Activated CD4-positive, alpha-beta T cell treated with anti-CD3 and anti-CD28 coated beads for 36 hours (primary cell): ENCODE results near the gene ABCA3. TPM values are rescaled to one million over a fixed set of nuclear protein-coding genes. Genes with fewer than 3 reads are reported as not detected.
A peak's percentile ranks its signal among the peaks of the same experiment; 100 is the strongest.
"Not testable (repeated sequence)": the region's sequence is repeated elsewhere in the genome, so short reads cannot be mapped to it uniquely, and the experiment has no call there.

Source experiments
- ATAC-seq: fragments of 200-7000 bp; cut with Tn5 transposase; one replicate; pipeline ENCODE4 v1.10.0; 2021; ENCODE audit warnings: mild to moderate bottlenecking, moderate library complexity
- CTCF ChIA-PET: fragments of 350-600 bp; sonication (Branson Sonifier 250); formaldehyde crosslinking; loops from one replicate; lab custom pipeline; 2021; ENCODE audit warnings: antibody characterized with exemption; lab: Charles Lee
- POLR2A ChIA-PET: fragments of 350-600 bp; sonication (Branson Sonifier 250); formaldehyde crosslinking; loops from one replicate; lab custom pipeline; 2021; ENCODE audit warnings: antibody characterized with exemption, inconsistent platforms; lab: Charles Lee
- DNase-seq: peaks from one replicate; pipeline ENCODE4 v3.0.0-alpha.2; 2020
- H3K27ac Mint-ChIP-seq: one replicate; pipeline ENCODE4 v1.8.0; 2021; ENCODE audit warnings: mixed read lengths
- H3K27me3 Mint-ChIP-seq: one replicate; pipeline ENCODE4 v1.8.0; 2021; ENCODE audit warnings: mixed read lengths
- H3K36me3 Mint-ChIP-seq: one replicate; pipeline ENCODE4 v1.8.0; 2021; ENCODE audit warnings: low read depth, mixed read lengths
- H3K4me1 Mint-ChIP-seq: one replicate; pipeline ENCODE4 v1.8.0; 2021; ENCODE audit warnings: mixed read lengths
- H3K4me3 Mint-ChIP-seq: one replicate; pipeline ENCODE4 v1.8.0; 2021; ENCODE audit warnings: mild to moderate bottlenecking, moderate library complexity, mixed read lengths
- H3K9me3 Mint-ChIP-seq: one replicate; pipeline ENCODE4 v1.8.0; 2021; ENCODE audit warnings: low read depth, mixed read lengths
- intact Hi-C, 2 experiments: fragments of 100-400 bp; cut with DNase I in 1 of 2; cut with micrococcal nuclease in 1 of 2; formaldehyde crosslinking; loops; one replicate each; pipeline versions ENCODE4 v1.14.2 to v1.15.1; 2022 to 2024; cut with DNase I, micrococcal nuclease
- total RNA-seq, 2 experiments: library from RNA; stranded (reverse); gene quantifications; one replicate each; pipeline ENCODE4 v1.2.3, GENCODE V29; 2021

Gene ABCA3
- total RNA-seq, 2 experiments from 2014 or later, result 6.0 to 7.2 TPM

DNA sequence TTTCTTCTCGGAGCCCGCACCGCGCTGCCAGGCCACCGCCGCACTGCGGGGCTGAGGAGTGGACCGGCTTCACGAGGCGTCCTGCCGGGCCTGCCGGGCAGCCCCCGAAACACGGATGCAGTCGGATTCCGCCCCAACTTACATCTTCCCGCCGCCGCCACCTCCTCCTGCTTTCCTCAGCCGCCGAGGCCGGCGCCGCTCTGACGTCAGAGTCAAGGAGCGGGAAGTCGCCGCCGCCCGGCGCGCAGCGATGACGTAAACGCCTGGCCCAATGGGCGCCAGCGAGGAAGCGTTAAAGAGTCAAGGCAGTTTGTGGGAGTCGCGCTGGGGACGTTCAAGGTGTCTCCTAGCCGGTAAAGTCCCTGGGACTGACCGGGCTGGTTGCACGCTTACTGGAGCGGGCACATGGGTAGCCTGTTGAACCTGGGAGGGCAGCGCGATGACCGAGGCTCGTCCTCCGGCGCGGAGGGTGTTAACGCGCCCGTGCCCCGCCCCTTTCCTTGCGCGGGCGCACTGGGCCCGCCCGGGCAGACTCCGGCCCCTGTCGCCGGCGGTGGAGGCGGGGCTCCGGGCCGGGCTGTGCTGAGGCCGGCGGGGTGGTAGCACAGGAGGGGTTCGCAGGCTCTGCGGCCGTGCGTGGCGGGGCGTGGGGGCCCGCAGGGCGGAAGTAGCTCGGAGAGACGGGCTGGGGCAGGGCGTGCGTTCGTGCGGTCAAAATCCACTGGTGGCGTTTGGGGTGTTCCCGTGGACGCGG lies 72.4 kb downstream of the ABCA3 start, which contains the start of gene RNPS1:
TSS of gene RNPS1 (minus strand) at position 214 of the 754 bp plus-strand sequence. CDS start 3,483 bp downstream, outside the sequence.
- Mint-ChIP-seq H3K36me3 (peaks cover 38% of the 10 kb centered on the region), H3K27ac (peak within 1 kb of the TSS; percentile 96), H3K27me3 (no peaks in the 10 kb centered on the region), H3K4me1 (peaks cover 34% of the 10 kb centered on the region), H3K4me3 (peak within 1 kb of the TSS; percentile 92), H3K9me3 (no peaks in the 10 kb centered on the region)
- ChIA-PET POLR2A (interaction anchor here (0.8 to 0.9 kb wide), 2 partner anchors 16 to 113 kb away, joined by 5 read pairs; partner anchors contain the start of genes ECI1 and TRAF7), CTCF (interaction anchor here (0.6 to 1.2 kb wide), 2 partner anchors 166 to 413 kb away, joined by 3 to 5 read pairs; no protein-coding TSS in a partner anchor)
- intact Hi-C loops, result loop anchor here (1.0 to 5.0 kb wide), 30 partner anchors 15 to 776 kb away; partner anchors contain the start of genes ABCA3 (in 2 of the 2), E4F1 (in 2 of the 2), MLST8 (in 2 of the 2) and AMDHD2 (in 1 of the 2)
- DNase-seq, result peak; percentile 98
- peak; percentile 86 for ATAC-seq

DNA sequence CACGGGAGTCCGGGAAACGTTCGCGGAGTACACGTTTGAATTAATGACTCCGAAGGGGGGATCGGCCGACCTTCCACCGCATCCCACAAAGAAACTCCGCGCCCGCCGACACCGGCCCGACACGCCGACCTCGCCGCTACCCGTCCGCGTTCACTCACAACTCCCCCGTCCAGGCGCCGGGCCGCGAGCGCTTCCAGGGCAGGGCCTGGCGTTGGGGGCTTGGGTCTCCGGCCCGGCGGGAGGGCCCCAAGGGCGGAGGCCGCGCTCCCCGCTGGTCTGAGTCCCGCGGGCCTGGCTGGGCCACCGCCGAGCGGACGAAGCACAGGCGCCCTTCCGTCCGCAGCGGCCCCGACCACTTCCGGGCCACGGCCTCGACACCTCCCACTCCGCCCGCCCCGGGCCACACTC lies 73.0 kb downstream of the ABCA3 start:
- H3K27ac Mint-ChIP-seq, result peak overlapping the region; percentile 96
- H3K9me3 Mint-ChIP-seq, POLR2A ChIA-PET, DNase-seq, CTCF ChIA-PET, H3K27me3 Mint-ChIP-seq: not testable (repeated sequence)
- H3K4me1 Mint-ChIP-seq, result peaks cover 34% of the 10 kb centered on the region
- peak overlapping the region; percentile 92 for H3K4me3 Mint-ChIP-seq
- peaks cover 44% of the 10 kb centered on the region for H3K36me3 Mint-ChIP-seq
- intact Hi-C loops, result loop anchor here (5.0 kb wide), 6 partner anchors 60 to 775 kb away; partner anchors contain the start of genes CRAMP1 (in 1 of the 2), HCFC1R1 (in 1 of the 2), IFT140 (in 1 of the 2) and MLST8 (in 1 of the 2)
- peak; percentile 57 for ATAC-seq

DNA sequence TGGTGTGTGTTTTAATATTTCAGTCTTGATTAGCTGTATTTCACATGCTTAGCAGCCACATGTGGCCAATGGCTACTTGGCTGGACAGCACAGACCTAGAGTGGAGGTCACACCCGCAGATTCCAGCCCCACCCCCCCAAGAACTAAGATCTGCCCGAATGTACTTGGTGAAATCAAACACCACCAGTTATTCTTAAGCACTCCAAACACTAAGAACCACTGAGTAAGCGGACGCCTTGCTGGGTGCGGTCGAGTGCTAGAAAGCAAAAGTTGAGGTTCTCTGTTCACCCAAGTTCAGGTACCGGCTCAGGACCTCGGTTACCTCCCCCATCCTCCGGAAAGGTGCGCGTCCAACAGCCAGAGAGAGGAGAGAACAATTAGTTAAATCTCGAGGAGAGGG lies 73.6 kb downstream of the ABCA3 start:
- intact Hi-C loops, result loop anchor here (5.0 kb wide), 6 partner anchors 60 to 775 kb away; partner anchors contain the start of genes CRAMP1 (in 1 of the 2), HCFC1R1 (in 1 of the 2), IFT140 (in 1 of the 2) and MLST8 (in 1 of the 2)
- Mint-ChIP-seq H3K4me1 (peaks cover 34% of the 10 kb centered on the region), H3K4me3 (peak overlapping the region; percentile 92), H3K27ac (peak overlapping the region; percentile 96), H3K36me3 (peaks cover 50% of the 10 kb centered on the region)
- ATAC-seq, H3K9me3 Mint-ChIP-seq, H3K27me3 Mint-ChIP-seq, POLR2A ChIA-PET: not testable (repeated sequence)
- DNase-seq, result peak; percentile 29
- CTCF ChIA-PET, result interaction anchor here (0.6 to 1.6 kb wide), 2 partner anchors 15 to 81 kb away, joined by 3 to 5 read pairs; no protein-coding TSS in a partner anchor

GRCh38 chr16:2263026-2263425 lies 77.5 kb downstream of the ABCA3 start:
- not testable (repeated sequence) for H3K27ac Mint-ChIP-seq, H3K27me3 Mint-ChIP-seq, H3K9me3 Mint-ChIP-seq, H3K4me3 Mint-ChIP-seq, DNase-seq, ATAC-seq
- CTCF ChIA-PET, result interaction anchor here (0.6 to 2.1 kb wide), 4 partner anchors 11 to 259 kb away, joined by 3 to 10 read pairs (median 4); partner anchors contain the start of gene PGP
- Mint-ChIP-seq H3K4me1 (peaks cover 27% of the 10 kb centered on the region), H3K36me3 (peaks cover 73% of the 10 kb centered on the region)
- intact Hi-C loops, result loop anchor here in 1 of 2 experiments (1.0 kb wide), 1 partner anchor 12 kb away; the partner anchor contains the start of gene ECI1
- POLR2A ChIA-PET, result interaction anchor here (0.6 to 5.1 kb wide), 4 partner anchors 9 to 188 kb away, joined by 4 to 27 read pairs (median 4); partner anchors contain the start of genes ECI1 and TRAF7

- Mint-ChIP-seq H3K4me1 (peaks cover 11% of the 10 kb centered on the region), H3K36me3 (peaks cover 76% of the 10 kb centered on the region), H3K4me3 (no peak overlapping the region), H3K27me3 (no peaks in the 10 kb centered on the region), H3K27ac (no peak overlapping the region), H3K9me3 (no peaks in the 10 kb centered on the region)
- ATAC-seq, result no peak
- intact Hi-C loops, result no loop called here
- no peak for DNase-seq
- ChIA-PET POLR2A (interaction anchor here (0.6 to 5.1 kb wide), 2 partner anchors 8 to 163 kb away, joined by 3 to 27 read pairs; partner anchors contain the start of gene ECI1), CTCF (no interaction called here)
Measured at GRCh38 chr16:2260250-2260649, 80.3 kb downstream of the ABCA3 start.

DNA sequence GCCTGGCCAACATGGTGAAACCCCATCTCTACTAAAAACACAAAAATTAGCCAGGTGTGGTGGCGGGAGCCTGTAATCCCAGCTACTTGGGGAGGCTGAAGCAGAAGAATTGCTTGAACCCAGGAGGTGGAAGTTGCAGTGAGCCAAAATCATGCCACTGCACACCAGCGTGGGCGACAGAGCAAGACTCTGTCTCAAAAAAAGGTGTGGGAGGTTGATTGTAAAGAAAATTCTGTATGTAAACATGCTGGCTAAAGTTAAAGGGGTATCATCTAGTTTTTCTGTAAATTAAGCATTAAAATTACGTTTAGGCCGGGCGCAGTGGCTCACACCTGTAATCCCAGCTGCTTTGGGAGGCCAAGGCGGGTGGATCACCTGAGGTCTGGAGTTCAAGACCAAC lies 82.0 kb downstream of the ABCA3 start:
- H3K4me3 Mint-ChIP-seq, H3K4me1 Mint-ChIP-seq, ATAC-seq, H3K27me3 Mint-ChIP-seq, H3K27ac Mint-ChIP-seq, H3K9me3 Mint-ChIP-seq, CTCF ChIA-PET, intact Hi-C loops, POLR2A ChIA-PET, DNase-seq: not testable (repeated sequence)
- peaks cover 75% of the 10 kb centered on the region for H3K36me3 Mint-ChIP-seq

DNA sequence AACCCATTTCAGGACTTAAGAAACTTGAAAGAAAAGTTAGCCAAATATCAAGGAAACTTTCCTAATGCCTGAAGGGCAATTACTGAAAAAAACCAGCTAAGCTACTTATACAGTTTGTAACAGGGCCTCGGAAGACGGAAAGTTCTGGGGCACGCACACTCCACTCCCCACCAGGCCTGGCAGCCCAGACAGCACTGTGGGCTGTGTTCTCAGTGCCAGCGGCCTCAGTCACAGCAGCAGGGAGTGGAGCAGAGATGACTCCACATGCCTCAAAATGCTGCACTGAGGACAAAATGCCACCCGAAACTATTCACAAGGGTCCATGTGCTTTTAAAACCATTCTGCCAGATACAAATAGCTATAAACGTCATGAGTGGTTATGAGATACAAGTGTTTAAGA lies 82.8 kb downstream of the ABCA3 start:
- H3K4me1 Mint-ChIP-seq, result no peaks in the 10 kb centered on the region
- intact Hi-C loops, result no loop called here
- H3K27me3 Mint-ChIP-seq, result no peaks in the 10 kb centered on the region
- peak overlapping the region; percentile 19 for H3K27ac Mint-ChIP-seq
- POLR2A ChIA-PET, result interaction anchor here (0.5 kb wide), 1 partner anchor 256 kb away, joined by 3 read pairs; no protein-coding TSS in a partner anchor
- no peak overlapping the region for H3K4me3 Mint-ChIP-seq
- H3K36me3 Mint-ChIP-seq, result peaks cover 77% of the 10 kb centered on the region
- CTCF ChIA-PET, result interaction anchor here (0.9 kb wide), 1 partner anchor 43 kb away, joined by 3 read pairs; the partner anchor contains the start of gene PGP
- no peaks in the 10 kb centered on the region for H3K9me3 Mint-ChIP-seq
- DNase-seq (no peak), ATAC-seq (no peak)

DNA sequence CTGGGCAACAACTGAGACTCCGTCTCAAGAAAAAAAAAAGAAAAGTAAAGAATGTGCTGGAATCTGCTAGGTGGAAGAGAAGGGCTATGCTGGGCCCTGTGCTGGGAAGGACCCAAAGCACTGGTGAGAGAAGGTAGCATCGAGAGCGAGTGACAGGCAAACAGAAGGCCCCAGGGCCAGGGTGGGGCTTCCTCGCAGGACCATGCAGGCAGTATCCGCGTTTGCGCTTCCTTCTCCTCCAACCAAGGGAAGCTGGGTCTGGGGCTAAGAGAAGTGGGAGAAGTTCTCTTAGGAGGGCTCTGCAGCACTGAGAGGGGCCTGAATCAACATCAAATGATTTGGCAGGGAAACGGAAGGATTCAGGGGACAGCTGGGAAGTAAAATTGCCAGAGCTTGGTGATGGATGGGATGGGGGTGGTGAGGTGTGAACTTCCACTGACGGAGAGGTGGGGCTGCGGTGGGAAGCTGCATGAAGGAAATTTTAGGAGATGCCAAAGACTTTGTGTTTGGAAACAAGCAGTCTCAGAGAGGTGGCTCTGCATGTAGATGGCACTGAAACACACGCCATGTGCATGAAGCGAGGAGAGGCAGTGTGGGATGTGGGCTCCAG lies 83.9 kb downstream of the ABCA3 start:
- Mint-ChIP-seq H3K27me3 (no peaks in the 10 kb centered on the region), H3K4me3 (no peak overlapping the region), H3K9me3 (no peaks in the 10 kb centered on the region), H3K4me1 (peaks cover 3% of the 10 kb centered on the region), H3K36me3 (peaks cover 71% of the 10 kb centered on the region), H3K27ac (no peak overlapping the region)
- ATAC-seq (no peak), DNase-seq (no peak)
- intact Hi-C loops, result no loop called here
- ChIA-PET POLR2A (no interaction called here), CTCF (no interaction called here)

DNA sequence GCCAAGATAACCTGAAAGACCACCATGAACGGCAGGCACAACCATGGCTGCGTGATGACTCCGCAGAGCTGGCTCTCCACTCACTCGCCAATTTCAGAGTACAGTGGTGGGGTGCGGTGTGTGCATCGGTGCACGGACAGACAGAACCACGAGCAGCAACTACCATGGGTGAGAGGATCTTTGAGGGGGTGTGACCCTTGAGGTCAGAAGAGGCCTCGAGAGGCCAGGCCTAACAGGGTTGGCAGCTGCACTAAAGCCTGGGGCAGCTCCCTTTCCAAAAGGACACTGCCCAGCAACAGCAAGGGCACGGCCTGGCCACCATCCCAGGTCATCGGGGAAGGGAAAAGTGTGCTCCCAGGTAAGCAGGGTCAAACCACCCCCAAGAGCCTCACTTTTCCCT lies 87.2 kb downstream of the ABCA3 start:
- CTCF ChIA-PET, result no interaction called here
- Mint-ChIP-seq H3K4me3 (no peak overlapping the region), H3K27me3 (no peaks in the 10 kb centered on the region), H3K9me3 (no peaks in the 10 kb centered on the region), H3K4me1 (peaks cover 5% of the 10 kb centered on the region), H3K27ac (peak overlapping the region; percentile 26), H3K36me3 (peaks cover 59% of the 10 kb centered on the region)
- intact Hi-C loops, result loop anchor here (2.0 to 5.0 kb wide), 3 partner anchors 16 to 174 kb away; partner anchors contain the start of genes CCNF (in 1 of the 2) and RNPS1 (in 1 of the 2)
- POLR2A ChIA-PET, result interaction anchor here (0.6 to 2.4 kb wide), 4 partner anchors 9 to 205 kb away, joined by 3 to 27 read pairs (median 8); partner anchors contain the start of gene TSC2
- ATAC-seq (no peak), DNase-seq (no peak)

- ChIA-PET CTCF (interaction anchor here (1.3 to 1.5 kb wide), 3 partner anchors 10 to 58 kb away, joined by 5 to 10 read pairs (median 5); no protein-coding TSS in a partner anchor), POLR2A (interaction anchor here (0.6 to 2.4 kb wide), 5 partner anchors 10 to 276 kb away, joined by 5 to 27 read pairs (median 11); partner anchors contain the start of genes PGP, TRAF7 and TSC2)
- no peaks in the 10 kb centered on the region for H3K9me3 Mint-ChIP-seq
- ATAC-seq (no peak), DNase-seq (no peak)
- H3K36me3 Mint-ChIP-seq, result peaks cover 56% of the 10 kb centered on the region
- no peak overlapping the region for H3K4me3 Mint-ChIP-seq
- H3K27ac Mint-ChIP-seq, result no peak overlapping the region
- peaks cover 5% of the 10 kb centered on the region for H3K4me1 Mint-ChIP-seq
- no peaks in the 10 kb centered on the region for H3K27me3 Mint-ChIP-seq
- intact Hi-C loops, result loop anchor here (2.0 to 5.0 kb wide), 3 partner anchors 16 to 175 kb away; partner anchors contain the start of genes CCNF (in 1 of the 2) and RNPS1 (in 1 of the 2)
Measured at GRCh38 chr16:2252806-2253148, 87.8 kb downstream of the ABCA3 start.
